ELR (cell line): ENCODE measurements around the gene PLEKHH2.

Experiments used
- DNase-seq: peaks from one replicate; pipeline ENCODE4 v3.0.0-alpha.2; 2015; ENCODE audit warnings: low read depth

The PLEKHH2 gene

DNA sequence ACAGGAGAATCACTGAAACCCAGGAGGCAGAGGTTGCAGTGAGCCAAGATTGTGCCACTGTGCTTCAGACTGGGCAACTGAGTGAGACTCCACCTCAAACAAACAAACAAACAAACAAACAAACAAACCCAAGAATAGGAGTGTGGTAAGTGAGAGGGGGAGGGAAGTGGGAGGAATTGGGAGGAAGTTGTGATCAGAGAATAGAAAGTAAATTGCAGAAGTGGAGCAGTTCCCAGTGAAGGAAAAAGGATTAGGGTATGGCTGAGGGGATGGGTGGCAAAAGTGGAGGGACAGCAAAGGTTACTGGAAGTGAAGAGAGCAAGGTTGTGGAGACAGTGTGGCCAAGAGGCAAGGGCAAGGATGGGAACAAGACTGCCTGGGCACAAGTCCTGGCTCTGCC, 80.3 kb downstream of the PLEKHH2 start:
- DNase-seq, result no peak

- no peak for DNase-seq
Observed at GRCh38 chr2:43718530-43719124, 81.6 kb downstream of the PLEKHH2 start.

DNA sequence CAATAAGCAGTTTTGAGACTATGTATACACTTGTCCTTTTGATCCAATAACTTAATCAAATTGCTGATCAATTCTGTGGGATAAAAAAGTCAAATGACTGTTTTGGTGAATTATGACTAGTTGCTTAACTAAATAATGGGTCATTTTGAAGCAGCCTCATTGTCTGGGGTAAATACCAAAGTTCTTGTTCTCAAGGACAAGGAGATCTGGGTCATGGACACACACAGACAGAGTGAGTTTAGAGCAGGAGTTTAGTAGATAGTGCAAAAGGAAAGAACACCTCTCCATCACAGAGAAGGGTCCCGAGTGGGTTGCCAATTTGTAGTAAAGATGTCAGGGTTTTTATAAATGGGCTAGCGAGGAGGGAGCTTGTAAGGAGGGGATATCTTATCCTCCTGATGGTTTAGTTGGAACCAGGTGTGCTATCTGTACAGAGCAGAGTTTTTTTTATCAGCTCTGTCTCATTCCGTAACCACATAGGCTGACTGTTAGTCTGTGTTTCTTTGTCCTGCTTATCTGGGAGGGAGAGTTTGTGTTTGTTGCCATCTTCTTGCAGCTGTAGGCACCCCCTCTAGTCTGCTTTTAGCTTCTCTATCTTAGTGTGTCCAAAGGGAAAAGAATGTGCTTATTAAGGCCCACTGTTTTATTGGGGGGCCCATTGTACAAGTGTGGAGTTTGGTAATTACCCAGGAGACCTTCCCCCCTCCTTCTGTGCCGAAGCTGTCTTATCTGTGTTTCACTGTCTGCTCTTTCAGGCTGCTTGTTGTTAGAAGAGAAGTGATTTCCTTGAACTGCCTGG, 87.9 kb downstream of the PLEKHH2 start:
- DNase-seq, result no peak

DNA sequence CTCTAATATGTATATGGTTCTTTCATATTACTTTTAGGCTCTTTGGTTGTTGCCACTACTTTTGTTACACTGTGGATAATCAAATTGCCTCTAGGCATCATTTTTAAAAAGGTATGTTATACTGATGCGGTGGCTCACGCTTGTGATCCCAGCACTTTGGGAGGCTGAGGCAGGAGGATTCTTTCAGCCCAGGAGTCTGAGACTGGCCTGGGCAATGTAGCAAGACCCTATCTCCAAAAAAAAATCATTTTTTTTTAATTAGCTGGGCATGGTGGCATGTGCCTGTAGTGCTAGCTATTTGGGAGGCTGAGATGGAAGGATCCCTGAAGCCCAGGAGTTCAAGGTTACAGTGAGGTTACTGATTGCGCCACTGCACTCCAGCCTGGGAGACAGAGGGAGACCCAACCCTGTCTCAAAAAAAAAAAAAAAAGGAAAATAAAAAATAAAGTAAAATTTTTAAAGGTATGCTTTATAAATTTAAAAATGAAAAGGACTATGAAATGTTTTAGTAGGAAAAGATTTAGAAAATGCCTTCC, 88.7 kb downstream of the PLEKHH2 start:
- no peak for DNase-seq

DNA sequence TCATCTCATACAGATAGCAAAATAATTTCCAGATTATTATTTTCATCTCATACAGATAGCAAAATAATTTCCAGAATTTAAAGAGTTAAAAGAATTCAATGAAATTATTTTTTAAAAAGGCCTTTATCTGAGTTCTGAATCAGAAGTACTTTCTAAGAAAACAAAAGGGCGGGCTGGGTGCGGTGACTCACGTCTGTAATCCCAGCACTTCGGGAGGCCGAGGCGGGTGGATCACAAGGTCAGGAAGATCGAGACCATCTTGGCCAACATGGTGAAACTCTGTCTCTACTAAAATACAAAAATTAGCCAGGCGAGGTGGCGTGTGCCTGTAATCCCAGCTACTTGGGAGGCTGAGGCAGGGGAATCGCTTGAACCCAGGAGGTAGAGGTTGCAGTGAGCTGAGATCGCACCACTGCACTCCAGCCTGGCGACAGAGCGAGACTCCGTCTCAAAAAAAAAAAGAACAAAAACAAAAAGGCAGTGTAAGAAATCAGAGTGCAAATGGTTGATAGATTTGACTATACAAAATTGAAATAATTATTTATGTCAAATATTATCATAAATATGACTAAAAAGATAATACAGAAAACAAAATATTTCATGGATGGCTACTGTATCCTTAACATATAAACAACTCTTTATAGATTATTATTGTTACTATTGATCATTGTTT, 90.0 kb downstream of the PLEKHH2 start:
- DNase-seq, result peak; percentile 62

GRCh38 chr2:43727634-43728014, 90.6 kb downstream of the PLEKHH2 start:
- no peak for DNase-seq

- DNase-seq, result no peak
Observed at GRCh38 chr2:43729491-43730174, 92.6 kb downstream of the PLEKHH2 start.

GRCh38 chr2:43731211-43731610, 94.2 kb downstream of the PLEKHH2 start:
- DNase-seq, result no peak

DNA sequence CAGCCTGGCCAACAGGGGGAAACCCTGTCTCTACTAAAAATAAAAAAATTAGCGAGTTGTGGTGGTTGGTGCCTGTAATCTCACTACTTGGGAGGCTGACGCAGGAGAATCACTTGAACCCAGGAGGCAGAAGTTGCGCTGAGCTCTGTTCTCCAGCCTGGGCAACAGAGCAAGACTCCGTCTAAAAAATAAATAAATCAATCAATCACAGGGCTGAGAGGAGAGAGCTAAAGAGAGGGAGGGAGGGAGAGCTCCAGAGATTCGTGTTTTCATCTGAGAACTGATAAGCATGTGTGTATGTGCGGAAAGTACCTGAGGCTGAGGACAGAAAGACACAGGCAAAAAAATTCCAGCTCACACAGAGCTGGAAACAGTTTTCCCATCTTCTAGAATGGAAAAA, 99.6 kb downstream of the PLEKHH2 start:
- no peak for DNase-seq

GRCh38 chr2:43737097-43737854, 100.2 kb downstream of the PLEKHH2 start:
- DNase-seq, result peak; percentile 76

- DNase-seq, result no peak
Observed at GRCh38 chr2:43737855-43738254, 100.8 kb downstream of the PLEKHH2 start.

DNA sequence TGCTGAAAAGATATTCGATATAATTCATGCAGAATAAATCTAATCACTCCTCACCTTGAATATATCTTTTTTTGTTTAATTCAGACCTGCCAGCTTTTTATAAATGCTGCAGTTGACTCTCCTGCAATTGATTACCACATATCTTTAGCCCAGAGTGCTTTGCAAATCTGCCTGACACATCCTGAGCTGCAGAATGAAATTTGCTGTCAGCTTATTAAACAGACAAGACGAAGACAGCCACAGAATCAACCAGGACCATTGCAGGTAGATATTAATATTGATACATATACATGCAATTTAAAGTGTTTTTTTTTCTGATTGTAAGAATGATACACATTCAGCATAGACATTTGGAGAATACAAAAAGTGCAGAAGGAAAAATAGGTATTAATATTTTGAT, 101.2 kb downstream of the PLEKHH2 start:
- DNase-seq, result no peak

- DNase-seq, result no peak
Observed at GRCh38 chr2:43743706-43744105, 106.6 kb downstream of the PLEKHH2 start.

- no peak for DNase-seq
Observed at GRCh38 chr2:43745457-43745856, 108.4 kb downstream of the PLEKHH2 start.

DNA sequence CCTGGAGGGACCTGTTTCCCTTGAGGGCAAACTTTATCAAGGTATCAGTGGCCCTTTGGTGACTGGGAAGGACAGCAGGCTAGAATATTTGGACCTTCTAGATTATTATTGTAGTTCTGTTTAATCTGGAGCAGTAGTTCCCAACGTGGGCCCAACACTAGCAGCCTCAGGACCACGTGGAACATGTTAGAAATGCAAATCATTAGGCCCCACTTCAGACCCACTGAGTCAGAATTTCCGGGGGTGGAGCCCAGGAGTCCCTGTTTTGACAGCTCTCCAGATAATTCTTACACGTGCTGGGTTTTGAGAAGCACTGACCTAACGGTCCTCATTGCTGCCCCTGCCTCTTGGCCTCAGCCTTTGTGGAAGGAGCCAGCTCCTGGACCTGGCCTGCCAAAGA, 111.3 kb downstream of the PLEKHH2 start:
- no peak for DNase-seq

DNA sequence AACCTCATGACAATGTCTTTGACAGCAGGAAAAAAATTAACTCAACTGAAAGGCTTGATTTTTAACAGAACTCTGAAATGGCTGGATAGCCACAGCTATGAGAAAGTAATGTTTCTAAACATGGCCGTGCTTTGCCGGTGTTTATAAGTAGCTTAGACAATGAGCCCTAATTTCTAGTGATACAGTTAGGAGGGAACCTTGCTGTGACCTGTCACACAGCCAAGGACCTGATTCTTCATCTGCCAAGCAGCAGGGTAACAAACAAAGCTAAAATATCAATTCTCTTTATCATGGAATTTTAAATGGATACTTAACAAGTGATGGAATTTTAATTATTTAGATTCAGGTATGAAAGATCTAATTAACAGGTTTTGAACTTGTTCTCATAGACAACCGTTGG, 112.5 kb downstream of the PLEKHH2 start:
- no peak for DNase-seq

- DNase-seq, result no peak
Observed at GRCh38 chr2:43751476-43751990, 114.5 kb downstream of the PLEKHH2 start.

DNA sequence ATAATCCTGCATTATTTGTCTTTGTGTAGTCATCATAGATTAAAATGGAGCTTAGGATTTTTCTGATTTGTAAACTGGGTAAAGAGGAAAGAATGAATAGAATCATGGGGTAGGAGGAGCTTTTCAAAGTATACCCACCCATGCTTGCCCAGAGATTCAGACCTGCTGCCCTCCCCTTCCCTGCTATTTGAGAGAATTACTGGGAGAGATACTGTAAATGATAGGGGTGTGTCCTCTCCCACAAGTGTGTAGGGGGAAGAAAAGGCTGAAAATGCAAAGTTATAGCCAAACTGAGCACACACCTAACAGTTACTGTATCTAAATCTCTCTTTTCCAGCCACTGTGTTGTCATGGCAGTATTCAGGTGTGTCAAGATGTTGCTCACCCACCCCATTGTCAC, 115.2 kb downstream of the PLEKHH2 start:
- DNase-seq, result no peak

DNA sequence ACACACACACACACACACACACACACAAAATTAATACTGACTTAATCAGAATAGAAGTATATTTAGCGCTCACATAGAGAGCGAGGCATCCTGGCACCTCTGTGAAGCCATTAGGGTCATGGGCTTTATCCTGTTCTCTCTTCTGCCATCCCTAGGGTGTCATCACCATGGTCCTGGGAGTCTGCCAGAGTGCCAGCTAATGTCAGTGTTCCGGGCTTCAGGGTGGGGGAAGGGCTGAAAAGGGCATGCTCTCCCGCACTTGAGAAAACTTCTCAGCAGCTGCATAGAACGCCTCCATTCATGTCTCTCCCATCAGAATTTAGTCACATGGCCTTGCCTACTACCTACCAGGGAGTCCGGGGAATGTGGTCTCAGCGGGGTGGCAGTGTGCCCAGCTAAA, 117.1 kb downstream of the PLEKHH2 start:
- no peak for DNase-seq

DNA sequence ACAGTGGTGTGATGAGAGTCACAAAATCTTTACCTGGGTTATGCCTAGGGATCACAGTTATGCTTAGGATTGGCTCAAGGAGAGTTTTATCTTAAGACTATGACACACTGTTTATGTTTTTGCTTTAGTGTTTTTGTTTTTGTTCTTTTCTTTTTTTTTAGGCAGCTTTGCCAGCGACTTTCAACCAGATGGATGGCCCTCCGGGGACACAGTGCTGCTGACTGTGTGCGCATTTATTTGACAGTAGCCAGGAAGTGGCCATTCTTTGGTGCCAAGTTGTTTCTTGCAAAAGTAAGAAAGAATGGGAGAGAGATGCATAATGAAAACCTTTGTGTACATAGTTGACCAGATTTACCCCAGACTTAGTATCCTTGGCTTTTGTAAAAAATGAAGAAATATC, 121.7 kb downstream of the PLEKHH2 start:
- DNase-seq, result peak; percentile 57

- peak; percentile 85 for DNase-seq
Observed at GRCh38 chr2:43759195-43759594, 122.1 kb downstream of the PLEKHH2 start.
